Progenitor cell of endocrine pancreas (in vitro differentiated cells): ENCODE data around the gene DNAJC5. TPM values are rescaled to one million over a fixed set of nuclear protein-coding genes. Genes with fewer than 3 reads are reported as not detected.

ENCODE experiments used
- DNase-seq: peaks from one replicate; pipeline ENCODE4 v3.0.0; 2021; ENCODE audit warnings: low spot score; ENCODE audit not compliant: unreplicated experiment
- H3K27ac Mint-ChIP-seq: 2 replicates; pipeline ENCODE4 v1.8.0; 2021; ENCODE audit warnings: mild to moderate bottlenecking, moderate library complexity, mixed read lengths
- H3K27me3 Mint-ChIP-seq: 2 replicates; pipeline ENCODE4 v1.8.0; 2021; ENCODE audit warnings: mixed read lengths
- H3K36me3 Mint-ChIP-seq: 2 replicates; pipeline ENCODE4 v1.8.0; 2022; ENCODE audit warnings: mixed read lengths; ENCODE audit not compliant: insufficient read depth
- H3K4me1 Mint-ChIP-seq: 2 replicates; pipeline ENCODE4 v1.8.0; 2021; ENCODE audit warnings: low read depth, mixed read lengths
- H3K4me3 Mint-ChIP-seq: 2 replicates; pipeline ENCODE4 v1.8.0; 2021; ENCODE audit warnings: low read depth, mild to moderate bottlenecking, moderate library complexity, mixed read lengths
- H3K9me3 Mint-ChIP-seq: 2 replicates; pipeline ENCODE4 v1.8.0; 2021; ENCODE audit warnings: low read depth, mixed read lengths
- total RNA-seq: library from RNA; stranded (reverse); gene quantifications from 2 replicates; pipeline ENCODE4 v1.2.1, GENCODE V29; 2021
- TF ChIP-seq, protein P1 (sequence below): fragments of 200-600 bp; sonication (generic); IDR thresholded peaks from one replicate; pipeline ENCODE4 v1.5.0; 2021; ENCODE audit warnings: antibody characterized with exemption, mild to moderate bottlenecking; ENCODE audit not compliant: unreplicated experiment

The DNAJC5 gene
- total RNA-seq, 1 donor from 2014 or later = 41.8 TPM

DNA sequence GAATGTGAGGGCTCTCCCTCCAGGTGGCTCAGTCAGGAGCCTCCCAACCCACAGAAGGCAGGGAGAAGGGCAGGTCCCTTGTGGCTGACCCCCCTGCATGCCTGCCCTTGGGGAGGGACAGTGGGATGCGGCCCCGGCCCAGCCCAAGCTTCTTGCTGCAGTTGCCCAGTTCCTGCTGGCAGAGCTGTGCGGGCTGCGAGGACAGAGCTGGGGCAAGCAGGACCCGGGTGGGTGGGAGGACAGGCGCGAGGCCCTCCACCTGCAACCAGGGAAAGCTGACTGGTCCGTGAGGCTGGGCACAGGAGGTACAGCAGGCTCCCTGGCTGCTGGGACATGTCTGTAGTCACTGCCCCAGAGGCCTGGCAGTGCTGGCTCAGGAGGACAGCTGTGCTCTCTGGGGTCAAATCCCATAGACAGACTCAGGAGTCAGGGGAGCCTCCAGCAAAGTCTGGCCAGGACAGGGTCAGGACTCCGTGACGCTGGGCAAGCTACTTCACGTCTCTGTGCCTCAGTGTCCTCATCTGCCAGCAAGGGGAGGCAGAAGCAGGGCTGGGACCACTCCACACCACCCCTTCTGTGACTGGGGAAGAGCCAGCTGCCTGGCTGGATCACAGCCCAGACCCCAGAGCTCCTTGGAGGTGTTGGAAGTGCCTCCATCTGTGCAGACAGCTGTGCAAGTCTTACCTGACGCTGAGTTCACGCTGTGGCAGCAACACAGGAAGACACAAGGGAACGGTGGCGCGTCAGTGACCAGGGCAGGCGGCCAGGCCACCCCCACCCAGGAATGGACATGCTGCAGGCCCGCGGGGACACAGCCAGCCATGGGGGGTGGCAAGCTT, 48.3 kb downstream of the DNAJC5 start:
- DNase-seq = no peak
- Mint-ChIP-seq H3K27ac (no peak overlapping the region), H3K4me1 (peaks cover under 1% of the 10 kb centered on the region), H3K9me3 (no peaks in the 10 kb centered on the region), H3K27me3 (no peaks in the 10 kb centered on the region), H3K4me3 (no peak overlapping the region), H3K36me3 (peaks cover 5% of the 10 kb centered on the region)
- TF ChIP-seq, protein P1, sequence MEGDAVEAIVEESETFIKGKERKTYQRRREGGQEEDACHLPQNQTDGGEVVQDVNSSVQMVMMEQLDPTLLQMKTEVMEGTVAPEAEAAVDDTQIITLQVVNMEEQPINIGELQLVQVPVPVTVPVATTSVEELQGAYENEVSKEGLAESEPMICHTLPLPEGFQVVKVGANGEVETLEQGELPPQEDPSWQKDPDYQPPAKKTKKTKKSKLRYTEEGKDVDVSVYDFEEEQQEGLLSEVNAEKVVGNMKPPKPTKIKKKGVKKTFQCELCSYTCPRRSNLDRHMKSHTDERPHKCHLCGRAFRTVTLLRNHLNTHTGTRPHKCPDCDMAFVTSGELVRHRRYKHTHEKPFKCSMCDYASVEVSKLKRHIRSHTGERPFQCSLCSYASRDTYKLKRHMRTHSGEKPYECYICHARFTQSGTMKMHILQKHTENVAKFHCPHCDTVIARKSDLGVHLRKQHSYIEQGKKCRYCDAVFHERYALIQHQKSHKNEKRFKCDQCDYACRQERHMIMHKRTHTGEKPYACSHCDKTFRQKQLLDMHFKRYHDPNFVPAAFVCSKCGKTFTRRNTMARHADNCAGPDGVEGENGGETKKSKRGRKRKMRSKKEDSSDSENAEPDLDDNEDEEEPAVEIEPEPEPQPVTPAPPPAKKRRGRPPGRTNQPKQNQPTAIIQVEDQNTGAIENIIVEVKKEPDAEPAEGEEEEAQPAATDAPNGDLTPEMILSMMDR = no peak

DNA sequence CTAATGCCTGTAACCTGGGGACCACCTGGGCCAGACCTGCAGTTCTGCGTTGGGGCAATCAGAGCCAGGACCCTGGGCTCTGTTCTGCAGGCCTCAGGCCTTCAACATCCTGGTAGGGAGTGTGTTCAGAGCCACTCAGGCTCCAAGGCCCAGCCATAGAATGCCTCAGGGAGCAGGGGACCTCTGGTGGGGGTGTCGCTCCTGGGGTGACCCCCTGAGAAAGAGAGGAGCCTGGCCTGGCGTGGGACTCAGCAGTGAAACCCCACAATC, 48.8 kb downstream of the DNAJC5 start:
- peaks cover 4% of the 10 kb centered on the region for H3K4me1 Mint-ChIP-seq
- TF ChIP-seq, protein P1 = no peak
- peaks cover 5% of the 10 kb centered on the region for H3K36me3 Mint-ChIP-seq
- H3K9me3 Mint-ChIP-seq = no peaks in the 10 kb centered on the region
- H3K27ac Mint-ChIP-seq = no peak overlapping the region
- no peak overlapping the region for H3K4me3 Mint-ChIP-seq
- DNase-seq = no peak
- no peaks in the 10 kb centered on the region for H3K27me3 Mint-ChIP-seq

DNA sequence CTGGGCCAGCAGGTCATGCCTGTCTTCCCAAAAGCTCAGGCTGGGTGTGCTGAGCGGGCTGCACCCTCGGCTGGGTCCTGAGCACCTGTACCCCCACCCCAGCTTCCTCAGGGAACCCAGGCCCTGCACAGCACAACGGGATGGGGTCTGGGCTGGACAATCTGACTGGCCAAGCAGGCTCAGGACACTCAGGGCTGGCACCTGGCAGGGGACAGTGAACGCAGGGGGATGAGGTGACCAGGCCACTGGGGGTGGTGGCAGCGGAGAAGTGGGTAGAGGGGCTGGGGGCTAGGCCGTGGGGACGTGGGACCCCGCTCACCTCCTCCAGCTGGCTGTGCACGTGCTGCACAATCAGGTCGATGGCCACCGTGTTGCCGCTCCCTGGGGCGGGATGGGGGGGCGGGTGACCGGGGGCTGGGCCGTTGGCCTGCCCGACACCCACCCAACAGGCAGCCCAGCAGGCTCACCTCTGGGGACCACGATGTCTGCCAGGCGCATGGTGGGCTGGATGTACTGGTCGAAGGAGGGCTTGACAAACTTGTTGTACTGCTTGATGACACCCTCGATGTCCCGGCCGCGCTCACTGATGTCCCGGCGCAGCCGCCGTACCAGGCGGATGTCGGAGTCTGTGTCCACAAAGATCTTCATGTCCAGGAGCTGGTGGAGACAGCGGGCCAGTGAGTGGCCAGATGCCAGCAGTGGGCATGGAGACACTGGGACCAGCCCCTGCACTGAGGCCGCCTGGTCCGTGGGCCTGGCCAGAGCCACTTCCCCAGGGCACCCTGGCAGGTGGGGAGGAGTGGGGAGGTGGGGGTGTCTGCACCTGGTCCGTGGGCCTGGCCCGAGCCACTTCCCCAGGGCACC, 49.4 kb downstream of the DNAJC5 start:
- peaks cover 10% of the 10 kb centered on the region for H3K4me1 Mint-ChIP-seq
- no peak overlapping the region for H3K27ac Mint-ChIP-seq
- no peaks in the 10 kb centered on the region for H3K9me3 Mint-ChIP-seq
- H3K27me3 Mint-ChIP-seq = no peaks in the 10 kb centered on the region
- peaks cover 5% of the 10 kb centered on the region for H3K36me3 Mint-ChIP-seq
- TF ChIP-seq, protein P1 = no peak
- no peak overlapping the region for H3K4me3 Mint-ChIP-seq
- DNase-seq = no peak

DNA sequence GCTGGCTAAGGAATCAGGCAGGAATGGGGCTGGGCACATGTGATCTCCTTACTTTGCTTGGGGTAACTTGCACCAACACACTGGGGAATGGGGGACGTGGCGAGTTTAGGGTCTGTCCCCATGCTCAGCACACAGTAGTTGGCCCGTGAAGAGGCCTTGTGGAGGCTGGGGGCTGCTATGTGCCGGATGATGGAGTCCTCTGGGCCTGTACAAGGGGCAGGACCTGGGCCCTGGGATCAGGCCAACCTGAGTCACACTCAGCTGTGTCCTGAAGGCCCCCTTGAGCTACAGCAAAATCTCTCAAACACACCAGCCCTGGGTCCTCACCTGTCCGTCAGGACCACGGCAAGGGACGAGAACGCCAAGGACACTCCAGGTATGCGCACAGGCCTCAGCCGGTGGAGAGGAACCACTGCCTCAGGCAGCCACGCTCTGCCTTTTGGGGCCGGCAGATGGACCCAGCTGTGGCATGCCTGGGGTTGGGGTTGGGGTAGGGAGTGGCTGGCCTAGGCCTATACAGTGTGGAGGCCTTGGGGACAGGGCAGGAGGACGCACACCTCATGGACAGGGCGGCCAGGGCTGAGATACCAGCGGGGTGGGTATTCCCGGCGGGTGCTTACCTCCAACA, 50.2 kb downstream of the DNAJC5 start:
- peaks cover 14% of the 10 kb centered on the region for H3K4me1 Mint-ChIP-seq
- peaks cover 5% of the 10 kb centered on the region for H3K36me3 Mint-ChIP-seq

More for the DNA sequence above, 50.2 kb downstream of the DNAJC5 start:
- Mint-ChIP-seq H3K4me3 (no peak overlapping the region), H3K27me3 (no peaks in the 10 kb centered on the region), H3K27ac (no peak overlapping the region), H3K9me3 (no peaks in the 10 kb centered on the region)
- DNase-seq = no peak
- TF ChIP-seq, protein P1 = no peak
